Measurements from ENCODE around the gene GPR39.

Gene GPR39

GRCh38 chr2:132573444-132574007 is 156.9 kb downstream of the GPR39 start:
- DNase-seq = no peak

GRCh38 chr2:132577686-132578085 is 161.1 kb downstream of the GPR39 start:
- no peak for DNase-seq

- no peak for DNase-seq
Observed at GRCh38 chr2:132581591-132581990, 165.0 kb downstream of the GPR39 start.

GRCh38 chr2:132581991-132582738 is 165.6 kb downstream of the GPR39 start:
- DNase-seq = no peak

GRCh38 chr2:132583666-132584360 is 167.2 kb downstream of the GPR39 start:
- DNase-seq = no peak

GRCh38 chr2:132584976-132585817 is 168.6 kb downstream of the GPR39 start:
- no peak for DNase-seq

- DNase-seq = no peak
Observed at GRCh38 chr2:132586101-132586511, 169.5 kb downstream of the GPR39 start.

- DNase-seq = no peak
Observed at GRCh38 chr2:132586835-132587234, 170.2 kb downstream of the GPR39 start.

GRCh38 chr2:132588576-132588975 is 172.0 kb downstream of the GPR39 start:
- DNase-seq = no peak

GRCh38 chr2:132589111-132589830 is 172.7 kb downstream of the GPR39 start:
- DNase-seq = no peak

GRCh38 chr2:132589966-132590365 is 173.4 kb downstream of the GPR39 start:
- no peak for DNase-seq

GRCh38 chr2:132593171-132593570 is 176.6 kb downstream of the GPR39 start:
- DNase-seq = no peak

- no peak for DNase-seq
Observed at GRCh38 chr2:132595186-132595585, 178.6 kb downstream of the GPR39 start.

GRCh38 chr2:132595693-132596092 is 179.1 kb downstream of the GPR39 start:
- DNase-seq = no peak

- DNase-seq = no peak
Observed at GRCh38 chr2:132597166-132597565, 180.6 kb downstream of the GPR39 start.

- no peak for DNase-seq
Observed at GRCh38 chr2:132597831-132598230, 181.2 kb downstream of the GPR39 start.

- no peak for DNase-seq
Observed at GRCh38 chr2:132598536-132598935, 181.9 kb downstream of the GPR39 start.

- no peak for DNase-seq
Observed at GRCh38 chr2:132599556-132599955, 183.0 kb downstream of the GPR39 start.

- no peak for DNase-seq
Observed at GRCh38 chr2:132604561-132604960, 188.0 kb downstream of the GPR39 start.

GRCh38 chr2:132605236-132606180 is 188.9 kb downstream of the GPR39 start:
- no peak for DNase-seq

GRCh38 chr2:132606649-132607048 is 190.0 kb downstream of the GPR39 start:
- DNase-seq = no peak

All from HCEC 1CT (cell line).